Activated CD8-positive, alpha-beta memory T cell treated with anti-CD3 and anti-CD28 coated beads, Interleukin-2, amount 50 U/mL, for 24 hours (primary cell): ENCODE measurements around the gene MRPS10.

Experiments
- DNase-seq: peaks from one replicate; pipeline ENCODE4 v3.0.0-alpha.2; 2020; ENCODE audit errors: extremely low read depth

Gene MRPS10

GRCh38 chr6:42217519-42218367, at the start of gene MRPS10:
Gene MRPS10 (minus strand): TSS chr6:42217861. CDS start chr6:42217849, 12 bp downstream.
- peak; percentile 78 for DNase-seq

DNA sequence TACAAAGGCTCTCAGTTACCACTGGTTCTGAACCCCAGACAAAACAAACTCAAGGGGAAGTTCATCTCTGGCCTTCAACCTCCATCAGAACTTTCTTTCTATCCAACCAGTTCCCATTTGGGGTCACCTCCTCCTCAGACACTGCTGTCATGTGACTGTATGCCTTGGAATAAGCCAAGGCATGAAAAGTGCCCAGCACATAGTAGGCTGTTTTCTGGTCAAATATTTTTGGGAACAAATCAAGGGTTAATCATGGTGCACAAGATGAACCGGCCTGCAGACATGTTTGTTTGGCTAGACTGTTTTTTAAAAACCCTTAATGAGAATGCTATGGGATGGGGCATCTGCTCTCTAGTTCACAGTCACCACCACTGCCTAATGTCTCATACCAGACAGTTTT, 48.9 kb upstream of the MRPS10 start:
- DNase-seq, result no peak

DNA sequence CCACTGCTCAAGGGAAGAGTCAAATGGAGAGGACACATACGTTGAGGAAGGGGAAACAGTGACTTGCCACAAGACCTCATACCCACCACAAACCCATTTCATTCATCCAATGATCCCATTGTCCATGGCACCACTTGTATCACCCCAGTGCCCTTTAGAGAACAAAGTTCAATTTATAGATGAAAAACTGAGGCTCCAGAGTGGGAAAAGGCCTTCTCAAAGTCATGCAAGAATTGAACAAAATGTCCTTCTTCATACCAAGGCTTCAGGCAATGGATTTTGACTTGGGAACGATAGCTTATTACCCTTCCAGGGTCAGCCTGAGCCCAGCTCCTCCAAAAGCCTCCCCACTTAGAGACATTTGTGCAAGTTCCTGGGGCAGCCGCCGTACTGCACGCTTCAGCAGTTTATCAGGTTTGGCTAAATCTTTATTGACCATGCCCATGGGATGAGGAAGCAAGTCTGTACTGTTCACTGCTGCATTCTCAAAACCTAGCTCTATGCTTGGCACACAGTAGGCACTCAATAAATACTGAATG, 47.3 kb upstream of the MRPS10 start:
- DNase-seq, result no peak

DNA sequence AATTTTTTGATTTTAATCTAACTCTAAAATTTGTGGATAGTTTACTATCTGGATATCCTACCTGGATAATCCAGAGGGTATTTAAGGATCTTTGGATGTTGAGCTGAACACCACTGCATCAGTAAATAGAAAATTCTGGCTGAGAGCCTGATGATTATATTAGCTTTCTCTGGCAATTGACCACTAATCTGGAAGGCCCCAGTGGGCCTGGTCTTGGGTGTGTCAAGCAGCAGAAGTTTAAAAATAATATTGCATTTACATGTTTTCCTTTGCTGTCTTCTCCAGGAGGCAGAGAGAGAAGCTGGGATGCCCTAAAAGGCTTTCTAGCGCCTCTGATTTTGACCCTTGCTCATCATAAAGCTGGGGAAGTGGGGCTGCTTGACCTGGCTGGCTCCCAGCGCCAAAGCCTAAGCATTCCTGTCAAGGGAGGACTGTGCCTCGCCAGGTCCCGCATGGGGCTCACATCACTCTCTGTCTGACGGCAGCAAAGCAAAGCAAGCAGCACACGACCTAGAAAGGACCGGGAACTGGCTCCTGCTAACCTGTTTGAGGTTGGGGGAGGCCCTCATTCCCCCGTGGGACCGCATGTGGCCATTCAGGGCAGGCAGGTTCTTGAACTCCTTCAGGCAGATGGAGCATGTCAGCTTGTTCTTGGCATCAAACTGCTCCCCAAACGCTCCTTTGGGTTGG, 46.6 kb upstream of the MRPS10 start:
- DNase-seq, result no peak

DNA sequence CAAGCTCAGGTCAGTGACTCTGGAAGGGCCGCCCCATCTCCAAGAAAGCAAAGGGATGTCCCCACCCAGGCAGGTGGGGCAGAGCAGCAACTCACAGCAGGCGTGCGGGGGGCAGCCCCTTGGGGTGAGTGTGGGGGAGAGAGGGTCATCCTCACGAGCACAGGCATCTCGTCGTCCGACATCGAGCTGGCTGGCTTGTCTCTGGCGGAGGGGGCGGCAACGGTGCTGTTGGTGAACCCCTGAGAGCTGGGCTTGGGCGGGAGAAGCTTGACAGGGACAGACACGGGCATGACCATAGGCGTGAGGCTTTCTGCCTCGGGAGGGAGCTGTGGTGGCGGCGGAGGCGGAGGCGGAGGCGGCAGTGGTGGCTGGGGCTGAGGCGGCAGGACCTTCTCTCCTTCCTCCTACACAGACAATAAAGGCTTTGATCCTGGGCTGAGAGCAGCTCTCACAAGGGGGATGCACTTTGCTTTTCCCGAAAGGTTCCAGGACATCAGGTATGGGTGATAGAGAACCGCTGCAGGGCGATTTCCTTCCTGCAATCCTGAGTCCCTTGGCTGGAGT, 45.6 kb upstream of the MRPS10 start:
- no peak for DNase-seq

- DNase-seq, result no peak
These were observed 43.3 kb upstream of the MRPS10 start for GRCh38 chr6:42260972-42261371.

DNA sequence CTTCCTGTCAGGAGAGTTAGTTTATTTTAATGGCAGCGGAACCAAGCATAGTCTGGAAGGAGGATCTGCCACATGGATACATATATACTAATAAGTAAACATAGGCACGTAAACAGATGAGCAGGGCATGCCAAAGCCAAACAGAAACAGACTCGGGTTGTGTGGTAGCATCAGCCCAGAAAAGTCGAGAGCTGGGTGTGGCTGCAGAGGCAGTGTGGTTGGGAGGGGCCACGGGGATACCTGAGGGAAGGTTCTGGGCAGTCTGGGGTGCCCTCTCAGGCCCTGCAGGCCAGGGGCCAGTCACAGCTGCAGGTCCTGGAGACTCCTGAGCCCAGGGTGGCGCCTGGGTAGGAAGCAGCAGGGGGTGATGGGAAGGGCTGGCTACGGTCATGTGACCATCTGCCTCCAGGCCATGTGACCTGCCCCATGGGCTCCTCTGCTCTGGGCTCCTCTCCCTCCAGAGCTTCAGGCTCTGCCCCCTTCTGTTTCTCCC, 42.8 kb upstream of the MRPS10 start:
- no peak for DNase-seq

- DNase-seq, result no peak
These were observed 42.3 kb upstream of the MRPS10 start for GRCh38 chr6:42259841-42260395.

DNA sequence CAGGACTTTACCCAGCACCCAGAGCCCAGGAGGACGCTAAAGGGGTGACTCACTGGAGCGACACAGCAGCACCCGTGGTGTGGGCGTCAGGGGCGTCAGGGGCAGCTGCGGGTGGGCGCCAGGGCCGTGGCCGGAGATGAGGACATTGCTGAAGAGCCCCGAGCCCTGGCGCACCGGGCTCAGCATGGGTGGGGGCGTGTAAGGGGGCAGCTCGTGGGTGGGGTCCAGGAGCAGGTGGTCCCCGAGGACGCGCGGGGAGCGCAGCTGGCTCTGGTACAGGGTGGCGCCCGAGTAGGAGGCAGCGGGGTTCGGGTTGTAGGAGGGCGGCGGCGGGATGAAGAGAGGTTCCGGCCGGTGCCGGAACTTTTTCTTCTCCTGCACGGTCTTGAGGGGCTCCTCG, 41.6 kb upstream of the MRPS10 start:
- DNase-seq, result no peak

DNA sequence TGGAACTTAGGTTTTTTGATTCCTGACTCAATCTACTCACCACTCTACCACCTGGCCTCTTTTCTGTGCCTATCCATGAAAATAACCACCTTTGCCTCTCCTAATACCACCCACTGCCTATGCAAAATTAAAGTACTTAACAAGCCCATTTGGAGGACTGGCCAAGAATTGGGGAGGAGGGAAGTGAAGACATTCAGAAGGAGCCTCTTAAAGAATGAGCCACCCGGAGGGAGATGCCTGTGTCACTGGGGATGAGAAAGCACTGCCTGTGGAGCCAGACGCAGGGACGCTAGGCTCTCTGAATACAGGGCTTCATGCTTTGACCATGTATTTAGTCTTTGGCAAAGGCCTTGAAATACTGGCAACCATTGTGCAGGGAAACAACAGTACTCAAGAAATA, 40.0 kb upstream of the MRPS10 start:
- no peak for DNase-seq

DNA sequence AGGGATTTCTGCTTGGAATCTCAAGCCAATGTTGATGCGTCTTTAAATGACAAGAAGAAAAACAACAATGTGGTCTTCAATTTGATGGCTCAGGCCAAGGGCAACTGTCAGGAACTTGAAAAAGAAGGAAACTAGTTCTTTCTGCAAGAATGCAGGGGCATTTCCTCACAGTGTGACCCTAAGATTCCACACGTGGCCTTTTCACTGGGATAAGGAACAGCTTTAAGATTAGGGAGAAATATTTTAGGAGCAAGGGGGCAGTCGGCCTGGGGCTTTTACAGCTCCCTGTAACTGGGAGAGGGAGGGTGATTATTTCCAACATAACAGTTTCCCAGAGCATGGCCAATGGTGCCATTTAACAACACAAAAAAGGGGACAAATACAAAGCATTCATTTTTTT, 39.4 kb upstream of the MRPS10 start:
- no peak for DNase-seq

- no peak for DNase-seq
These were observed 37.4 kb upstream of the MRPS10 start for GRCh38 chr6:42255050-42255449.

DNA sequence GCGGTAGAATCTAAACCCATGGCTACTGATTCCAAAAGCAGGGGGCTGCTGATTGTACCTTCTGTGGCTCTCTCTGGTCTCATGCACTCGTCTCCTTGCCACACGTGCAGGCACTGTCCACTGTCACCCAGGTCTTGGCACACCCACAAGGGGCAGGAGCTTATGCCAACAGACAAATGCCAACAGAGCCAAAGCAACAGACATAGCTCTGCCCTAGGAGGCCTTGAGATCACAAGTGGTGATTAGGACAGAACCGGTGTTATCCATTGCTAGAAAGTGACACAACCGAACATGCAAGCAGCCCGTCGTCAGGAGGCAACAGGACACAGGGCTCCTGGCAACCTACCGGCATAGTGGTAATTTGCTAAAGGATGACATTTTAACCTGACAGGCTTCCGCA, 36.8 kb upstream of the MRPS10 start:
- no peak for DNase-seq

GRCh38 chr6:42251911-42252637, 34.4 kb upstream of the MRPS10 start:
- no peak for DNase-seq

DNA sequence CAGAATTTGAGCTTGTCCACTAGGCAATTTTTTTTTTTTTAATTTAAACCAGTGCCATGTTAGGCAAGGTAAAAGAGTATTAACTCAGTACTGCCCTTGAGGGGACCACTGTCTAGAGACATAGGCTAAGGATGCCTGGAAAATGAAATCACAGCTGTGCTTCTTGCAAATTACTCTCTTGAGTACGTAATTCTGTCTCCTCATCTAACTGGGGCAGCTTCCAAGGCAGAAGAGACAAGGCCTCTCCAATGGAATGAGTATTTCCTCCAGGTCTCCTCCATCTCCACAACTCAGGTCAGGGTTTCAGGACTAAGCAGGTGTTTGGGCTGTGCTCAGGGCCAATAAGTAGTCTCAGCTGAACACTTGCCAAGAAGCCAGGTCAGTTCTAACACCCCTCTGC, 33.8 kb upstream of the MRPS10 start:
- no peak for DNase-seq

GRCh38 chr6:42250274-42250931, 32.7 kb upstream of the MRPS10 start:
- no peak for DNase-seq

DNA sequence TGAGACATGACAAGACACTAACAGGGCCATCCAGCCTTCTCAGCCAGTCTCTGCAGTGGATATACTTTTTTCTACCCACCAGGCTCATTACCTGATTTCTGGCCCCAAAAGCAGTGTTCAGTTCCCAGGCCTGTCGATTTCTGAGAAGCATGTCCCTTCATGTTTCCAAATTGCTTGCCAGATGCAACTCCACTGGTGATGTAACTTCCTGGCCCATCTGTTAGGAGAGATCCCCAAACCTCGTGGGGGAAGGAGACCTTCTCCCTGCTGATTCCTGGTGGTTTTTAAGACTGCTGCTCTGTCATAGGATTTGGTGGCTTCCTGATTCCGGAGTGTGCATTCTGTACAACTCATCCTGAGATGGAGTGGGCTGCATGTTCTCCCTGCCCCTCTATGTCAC, 31.6 kb upstream of the MRPS10 start:
- DNase-seq, result no peak

DNA sequence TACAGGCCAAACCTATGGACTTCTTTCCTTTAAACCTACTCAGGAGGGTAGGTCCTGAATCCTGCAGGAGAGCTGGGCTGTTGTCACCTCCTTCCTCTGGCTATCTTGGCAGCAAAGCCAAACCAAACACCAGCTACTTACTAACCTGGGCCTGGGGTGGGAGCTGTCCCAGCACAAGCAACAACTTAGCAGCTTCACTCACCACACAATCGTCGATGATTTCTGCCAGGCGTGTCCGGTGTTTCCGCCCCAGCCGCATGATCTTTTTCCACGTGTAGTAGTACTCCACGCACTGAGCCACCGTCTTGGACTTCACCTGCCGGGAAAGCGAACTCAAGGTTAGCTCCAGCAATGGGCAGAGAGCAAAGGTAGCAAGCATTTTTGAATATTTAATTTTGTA, 25.4 kb upstream of the MRPS10 start:
- no peak for DNase-seq

DNA sequence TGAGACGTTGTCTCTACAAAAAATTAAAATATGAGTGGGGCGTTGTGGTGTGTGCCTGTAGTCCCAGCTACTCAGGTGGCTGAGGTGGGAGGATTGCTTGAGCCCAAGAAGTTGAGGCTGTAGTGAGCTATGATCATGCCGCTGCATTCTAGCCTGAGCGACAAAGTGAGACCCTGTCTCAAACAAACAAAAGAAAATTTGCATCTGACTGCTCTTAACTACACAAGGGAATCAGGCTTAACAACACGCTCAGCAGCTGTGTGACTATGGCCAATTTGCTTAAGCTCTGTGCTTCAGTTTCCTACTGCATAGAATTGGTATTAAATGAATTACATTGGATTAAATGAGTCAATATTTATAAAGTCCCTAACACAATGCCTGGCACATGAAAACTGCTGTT, 24.3 kb upstream of the MRPS10 start:
- no peak for DNase-seq

GRCh38 chr6:42239736-42240375, 22.2 kb upstream of the MRPS10 start:
- DNase-seq, result no peak

GRCh38 chr6:42239333-42239732, 21.7 kb upstream of the MRPS10 start:
- no peak for DNase-seq
